ENCODE results near the gene WDFY3.

- TF ChIP-seq, protein P1, sequence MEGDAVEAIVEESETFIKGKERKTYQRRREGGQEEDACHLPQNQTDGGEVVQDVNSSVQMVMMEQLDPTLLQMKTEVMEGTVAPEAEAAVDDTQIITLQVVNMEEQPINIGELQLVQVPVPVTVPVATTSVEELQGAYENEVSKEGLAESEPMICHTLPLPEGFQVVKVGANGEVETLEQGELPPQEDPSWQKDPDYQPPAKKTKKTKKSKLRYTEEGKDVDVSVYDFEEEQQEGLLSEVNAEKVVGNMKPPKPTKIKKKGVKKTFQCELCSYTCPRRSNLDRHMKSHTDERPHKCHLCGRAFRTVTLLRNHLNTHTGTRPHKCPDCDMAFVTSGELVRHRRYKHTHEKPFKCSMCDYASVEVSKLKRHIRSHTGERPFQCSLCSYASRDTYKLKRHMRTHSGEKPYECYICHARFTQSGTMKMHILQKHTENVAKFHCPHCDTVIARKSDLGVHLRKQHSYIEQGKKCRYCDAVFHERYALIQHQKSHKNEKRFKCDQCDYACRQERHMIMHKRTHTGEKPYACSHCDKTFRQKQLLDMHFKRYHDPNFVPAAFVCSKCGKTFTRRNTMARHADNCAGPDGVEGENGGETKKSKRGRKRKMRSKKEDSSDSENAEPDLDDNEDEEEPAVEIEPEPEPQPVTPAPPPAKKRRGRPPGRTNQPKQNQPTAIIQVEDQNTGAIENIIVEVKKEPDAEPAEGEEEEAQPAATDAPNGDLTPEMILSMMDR (IDR thresholded peaks at IDR 0.05), result no peak
- TF ChIP-seq POLR2A (IDR thresholded peaks at IDR 0.05), result no peak
These were observed 289.4 kb downstream of the WDFY3 start for GRCh38 chr4:84677093-84677492.

All from Peyer's patch (tissue), 4 donors.